Erythroblast (primary cell): ENCODE data around the gene GGA2.

Source experiments
- GATA1 ChIP-seq: IDR thresholded peaks from 2 replicates; pipeline ENCODE4 v1.6.1; 2011; ENCODE audit warnings: low read depth, mild to moderate bottlenecking, control low read depth, low read length, moderate library complexity
- POLR2A ChIP-seq: IDR thresholded peaks from 2 replicates; pipeline ENCODE4 v1.6.1; 2011; ENCODE audit warnings: mild to moderate bottlenecking, low read length

- no peak for TF ChIP-seq POLR2A
- no peak for TF ChIP-seq GATA1
These were observed 10.2 kb upstream of the GGA2 start for GRCh38 chr16:23520500-23520899.
